Measurements from ENCODE around the gene ARHGAP25.

Gene ARHGAP25

DNA sequence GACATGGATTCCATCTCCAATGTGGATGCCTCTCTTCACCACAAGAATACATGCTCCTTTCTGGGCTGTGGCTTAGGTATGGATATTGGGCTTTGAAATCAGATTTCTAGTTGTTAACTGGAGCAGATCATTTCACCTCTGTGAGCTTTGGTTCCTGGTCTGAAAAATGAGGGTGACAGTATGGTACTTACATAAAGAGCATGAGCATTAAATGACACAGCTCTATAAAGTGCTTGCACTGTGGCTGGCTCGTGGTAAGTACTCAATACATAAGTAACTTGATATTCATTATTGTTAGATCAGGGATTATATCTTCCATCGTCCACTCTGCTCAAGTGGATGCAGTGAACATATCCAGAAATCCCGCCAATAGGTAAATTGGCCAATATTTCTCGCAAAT is 33.4 kb downstream of the ARHGAP25 start:
- no peak for DNase-seq

DNA sequence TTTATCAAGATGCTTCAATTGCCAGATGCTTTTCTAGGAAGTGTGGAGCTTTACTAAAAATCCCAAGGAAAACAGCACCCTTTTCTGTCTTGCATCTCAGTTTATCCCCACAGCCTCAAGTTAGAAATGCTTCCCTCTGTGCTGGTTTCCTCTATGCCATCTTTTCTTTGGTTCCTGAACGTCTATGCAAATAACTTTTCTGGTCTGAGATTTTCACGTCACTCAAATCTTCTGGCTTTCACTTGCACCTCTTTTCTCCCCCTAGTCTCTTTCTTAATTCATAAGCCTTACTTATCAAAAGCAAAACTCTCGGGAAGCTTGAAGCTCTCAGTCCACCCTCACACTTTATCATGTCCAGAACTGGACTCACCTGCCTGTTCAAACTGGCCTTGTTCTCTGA is 33.9 kb downstream of the ARHGAP25 start:
- DNase-seq, result no peak

GRCh38 chr2:68768951-68769350 is 34.3 kb downstream of the ARHGAP25 start:
- no peak for DNase-seq

DNA sequence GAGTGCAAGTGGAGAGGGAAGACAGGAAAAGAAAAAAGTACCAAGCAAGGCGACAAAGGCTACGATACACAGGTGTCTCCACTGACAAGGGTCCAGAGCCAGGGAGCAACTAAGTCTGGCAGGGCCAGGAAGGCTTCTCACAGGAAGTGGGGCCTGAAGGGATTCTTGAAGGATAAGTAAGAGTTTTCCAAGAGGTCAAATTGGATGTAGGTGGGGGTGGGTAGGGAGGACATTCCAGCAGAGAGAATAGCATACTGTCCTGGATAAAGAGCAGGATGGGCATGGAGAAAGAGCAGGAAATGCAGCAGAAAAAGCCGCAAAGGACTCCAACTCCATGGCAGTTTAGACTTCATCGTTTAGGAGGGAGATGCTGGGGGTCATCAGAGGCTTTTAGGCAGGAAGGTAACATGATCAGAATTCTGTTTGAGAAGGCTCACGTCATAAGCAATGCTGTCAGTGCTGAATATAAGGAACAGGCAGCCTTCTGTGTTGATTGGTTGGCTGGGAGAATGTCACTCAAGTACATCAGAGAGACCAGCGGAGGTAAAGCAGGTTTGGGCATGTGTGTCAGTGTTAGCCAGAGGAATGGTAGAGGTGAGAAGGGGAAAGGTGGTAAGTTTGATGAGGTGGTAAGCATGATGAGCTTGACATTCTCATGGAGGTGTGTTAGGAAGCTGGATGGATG is 35.1 kb downstream of the ARHGAP25 start:
- DNase-seq, result no peak

DNA sequence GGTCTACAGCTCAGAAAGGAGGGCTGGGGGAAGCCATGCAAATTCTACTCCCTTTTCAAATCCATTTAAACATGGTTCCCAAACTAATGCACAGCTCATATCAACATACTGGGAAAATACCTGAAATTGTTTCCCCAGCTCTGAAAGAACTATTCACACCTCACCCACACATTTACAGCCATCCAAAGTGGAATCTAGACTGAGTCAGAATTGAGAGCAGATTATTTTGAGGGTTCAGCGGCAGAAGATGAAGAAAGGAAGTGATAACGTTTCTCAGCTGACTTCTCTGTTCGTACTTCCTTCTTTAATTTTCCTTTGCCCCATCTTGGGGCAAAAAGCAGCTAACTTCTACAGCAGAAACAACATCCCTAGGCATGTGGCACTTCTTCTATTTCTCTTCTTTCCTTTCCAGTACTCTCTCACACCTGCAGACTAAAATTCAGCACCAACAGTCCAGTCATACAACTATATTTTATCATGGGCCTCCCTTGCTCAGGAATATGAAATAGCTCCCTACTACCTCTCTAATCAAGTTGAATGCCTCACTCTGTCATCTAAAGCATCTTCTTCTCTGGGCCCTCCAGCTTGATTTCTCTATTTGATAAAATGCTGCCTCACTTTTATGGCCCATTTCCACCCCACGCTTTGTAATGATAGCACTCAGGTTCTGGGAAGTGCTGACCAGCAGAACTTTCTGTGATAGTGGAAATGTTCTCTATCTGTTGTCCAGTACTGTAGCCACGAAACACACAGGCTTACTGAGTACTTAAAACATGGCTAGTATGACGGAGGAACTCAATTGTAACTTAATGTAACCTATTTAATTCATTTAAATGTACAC is 35.9 kb downstream of the ARHGAP25 start:
- DNase-seq, result no peak

GRCh38 chr2:68771211-68771751 is 36.7 kb downstream of the ARHGAP25 start:
- DNase-seq, result no peak

- DNase-seq, result no peak
These were observed 37.5 kb downstream of the ARHGAP25 start for GRCh38 chr2:68772109-68772508.

- DNase-seq, result no peak
These were observed 40.1 kb downstream of the ARHGAP25 start for GRCh38 chr2:68774569-68775271.

- DNase-seq, result no peak
These were observed 40.7 kb downstream of the ARHGAP25 start for GRCh38 chr2:68775272-68775842.

GRCh38 chr2:68776124-68776523 is 41.5 kb downstream of the ARHGAP25 start:
- DNase-seq, result no peak

DNA sequence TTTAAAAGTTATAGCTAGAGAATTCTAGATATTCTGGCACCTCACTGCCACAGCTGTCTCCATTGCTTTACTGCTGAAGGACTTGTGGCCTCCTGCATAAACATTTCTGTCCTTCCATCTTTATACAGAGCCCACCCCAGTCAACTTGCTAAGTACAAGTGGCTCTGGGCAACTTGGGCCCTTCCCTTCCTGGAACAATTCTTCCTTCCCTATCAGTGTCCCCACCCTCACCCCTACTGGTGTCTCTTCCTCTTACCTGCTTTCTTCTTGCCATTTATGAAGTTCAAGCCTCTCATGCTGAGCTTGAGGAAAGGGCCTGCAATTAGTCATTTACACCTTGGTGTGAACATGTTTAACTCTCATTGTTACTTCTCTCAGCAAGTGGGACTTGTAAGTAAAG is 45.0 kb downstream of the ARHGAP25 start:
- no peak for DNase-seq

DNA sequence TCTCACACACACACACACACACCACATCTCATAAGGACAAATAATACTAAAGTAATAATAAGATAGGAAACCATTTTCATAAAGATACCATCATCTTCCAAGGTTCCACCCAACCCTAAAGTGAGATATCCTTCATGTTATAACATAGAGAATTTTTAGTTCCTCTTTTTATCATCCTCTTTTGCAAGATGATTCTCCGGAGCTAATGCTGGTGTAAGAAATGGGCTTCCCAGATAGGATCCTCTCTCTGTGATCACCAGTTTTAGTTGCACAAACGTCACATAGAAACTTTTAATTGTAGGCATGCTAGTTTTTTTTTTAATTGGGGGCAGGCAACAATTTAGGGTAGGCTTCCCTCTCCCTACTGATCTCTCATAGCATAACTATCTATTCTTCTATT is 49.6 kb downstream of the ARHGAP25 start:
- no peak for DNase-seq

DNA sequence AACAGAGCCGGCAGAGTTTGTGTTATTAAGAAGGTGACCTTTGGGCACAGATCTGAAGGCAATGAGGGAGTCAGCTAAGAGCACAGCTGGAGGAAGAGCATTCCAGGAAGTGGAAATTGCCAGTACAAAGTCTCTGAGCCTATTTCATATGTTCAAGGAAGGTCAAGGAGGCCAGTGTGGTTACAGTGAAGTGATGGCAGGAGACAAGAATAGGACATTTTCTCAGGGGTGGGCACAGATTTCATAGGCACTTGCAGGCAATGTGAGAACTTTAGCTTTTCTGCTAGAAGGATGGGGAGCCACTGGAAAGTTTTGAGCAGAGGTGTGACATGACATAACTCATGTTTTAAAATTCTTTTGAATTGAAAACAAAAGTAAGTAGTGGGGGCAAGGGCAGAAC is 50.3 kb downstream of the ARHGAP25 start:
- no peak for DNase-seq

DNA sequence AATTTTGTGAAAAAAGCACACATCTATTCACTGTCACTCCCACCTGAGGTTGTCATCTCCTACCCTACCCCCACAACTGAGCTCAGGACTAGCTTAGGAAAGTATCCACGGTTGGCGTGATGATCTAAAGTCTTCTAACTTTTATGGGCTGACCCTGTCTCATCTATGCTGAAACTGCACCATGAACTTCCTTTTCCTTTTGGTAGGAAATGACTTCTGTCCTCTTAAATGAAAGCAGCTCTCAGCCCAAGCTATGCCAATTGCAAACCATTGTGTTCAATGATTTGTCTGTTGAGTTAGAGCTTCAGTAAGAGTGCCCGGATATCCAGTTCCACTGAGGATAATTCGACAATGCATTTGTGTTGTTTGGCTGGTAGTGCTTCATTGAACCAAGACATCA is 52.7 kb downstream of the ARHGAP25 start:
- no peak for DNase-seq

- no peak for DNase-seq
These were observed 55.0 kb downstream of the ARHGAP25 start for GRCh38 chr2:68789603-68790002.

- DNase-seq, result no peak
These were observed 56.0 kb downstream of the ARHGAP25 start for GRCh38 chr2:68790600-68790999.

GRCh38 chr2:68791914-68792313 is 57.3 kb downstream of the ARHGAP25 start:
- no peak for DNase-seq

GRCh38 chr2:68792751-68793150 is 58.1 kb downstream of the ARHGAP25 start:
- no peak for DNase-seq

DNA sequence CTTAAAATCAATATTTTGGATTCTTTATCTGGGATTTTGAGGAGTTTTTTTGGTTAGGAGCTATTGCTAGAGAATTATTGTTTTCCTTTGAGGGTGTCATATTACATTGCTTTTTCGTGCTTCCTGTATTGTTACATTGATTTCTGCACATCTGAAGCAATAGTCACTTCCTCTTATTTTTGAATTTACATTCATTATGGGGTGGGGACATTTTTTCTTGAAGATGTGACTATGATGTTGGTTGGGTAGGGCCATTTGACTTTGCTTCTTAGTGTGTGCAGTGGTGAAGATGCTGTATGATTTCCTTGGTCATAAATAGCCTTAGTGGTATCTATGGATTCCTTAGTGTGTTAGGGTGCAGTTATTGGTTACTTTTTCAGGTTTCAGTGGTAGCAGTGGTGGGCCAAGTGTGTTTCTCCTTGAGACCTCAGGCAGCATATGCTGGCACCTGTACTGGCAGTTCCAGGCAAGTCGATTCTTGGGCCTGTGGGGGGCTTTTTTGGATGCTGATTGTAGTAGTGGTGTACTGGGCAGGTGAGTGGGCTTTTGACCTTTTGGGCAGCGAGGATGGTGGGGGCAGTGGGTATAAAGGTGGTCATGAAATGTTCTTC is 61.8 kb downstream of the ARHGAP25 start:
- no peak for DNase-seq

GRCh38 chr2:68798569-68798968 is 64.0 kb downstream of the ARHGAP25 start:
- no peak for DNase-seq

DNA sequence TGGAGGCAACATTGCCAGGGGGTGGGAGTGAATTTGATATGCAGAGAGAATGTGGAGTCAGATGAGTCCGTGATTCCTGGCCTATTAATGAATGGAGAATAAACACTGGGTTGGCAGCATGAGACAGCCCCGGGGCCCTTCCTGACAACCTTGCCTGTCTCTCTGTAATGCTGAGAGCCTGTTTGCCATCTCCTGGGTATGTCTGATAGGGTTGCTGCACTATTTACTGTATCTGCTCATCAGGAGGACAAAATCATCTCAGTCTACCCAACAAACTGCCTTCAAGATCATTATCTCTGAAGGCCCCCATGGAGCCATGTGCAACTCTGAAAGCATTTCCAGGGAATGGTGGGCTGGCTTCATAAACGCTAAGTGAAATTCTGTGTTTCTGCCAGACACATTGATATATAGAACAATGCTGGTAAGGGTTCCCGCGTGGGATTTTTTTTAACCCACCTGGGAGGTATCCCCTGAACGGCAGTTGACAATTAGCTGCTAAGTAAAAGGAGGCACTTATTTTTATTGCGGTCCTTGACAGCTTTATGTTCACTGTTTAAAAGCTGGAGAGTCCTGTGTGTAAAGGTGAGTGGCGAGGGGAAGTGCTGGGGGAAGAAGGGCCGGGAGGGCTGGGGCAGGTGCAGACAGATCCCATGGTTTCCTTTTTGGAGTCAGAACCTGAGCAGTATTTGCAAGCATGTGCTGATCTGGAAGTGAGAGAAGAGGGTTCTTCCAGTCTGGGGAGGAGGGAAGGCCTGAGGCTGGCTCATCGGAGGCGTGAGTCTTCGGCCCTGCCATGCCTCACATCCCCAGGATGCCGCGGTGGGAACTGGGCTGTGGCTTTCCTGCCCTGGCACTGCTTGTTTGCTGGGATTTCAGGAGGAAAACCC is 64.8 kb downstream of the ARHGAP25 start:
- DNase-seq, result no peak

DNA sequence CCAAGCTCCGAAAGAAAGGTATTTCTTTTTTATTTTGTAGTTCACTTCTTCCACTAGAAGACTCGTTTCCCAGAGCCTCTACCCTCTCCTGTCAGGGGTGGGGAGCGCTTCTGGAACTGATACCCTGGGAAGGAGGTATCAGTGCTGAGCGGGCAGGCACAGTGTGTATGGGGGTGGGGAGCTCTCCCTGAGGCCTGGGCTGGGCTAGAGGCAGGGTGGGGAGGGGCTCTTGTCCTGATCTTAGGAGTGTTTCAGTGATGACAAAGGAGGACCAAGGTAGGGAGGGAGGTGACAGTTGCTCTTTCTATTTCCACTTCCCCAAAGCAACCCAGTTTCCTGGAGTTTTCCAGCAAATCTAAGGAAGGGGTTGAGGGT is 65.4 kb downstream of the ARHGAP25 start:
- no peak for DNase-seq

Data from SHP77 treated with DMSO at 0.1 percent for 48 hours (cell line).